Muscle of back (tissue), 11 donors: Measurements from ENCODE around the gene MEIKIN. TPM values are rescaled to one million over a fixed set of nuclear protein-coding genes. Genes with fewer than 3 reads are reported as not detected.

Experiments used
- DNase-seq, 3 donors: peaks; one replicate each; pipeline versions ENCODE4 v3.0.0 to v3.0.0-alpha.2; 2013
- polyA plus RNA-seq, 10 donors: library from polyadenylated mRNA; unstranded; fragments of 120-200 nt; gene quantifications; one replicate each; pipeline ENCODE4 v1.2.1, GENCODE V29; 2013; ENCODE audit not compliant: insufficient read length in 10 of 10

Gene MEIKIN
- polyA plus RNA-seq, 10 donors, result 0.23 TPM; not detected in 9

DNA sequence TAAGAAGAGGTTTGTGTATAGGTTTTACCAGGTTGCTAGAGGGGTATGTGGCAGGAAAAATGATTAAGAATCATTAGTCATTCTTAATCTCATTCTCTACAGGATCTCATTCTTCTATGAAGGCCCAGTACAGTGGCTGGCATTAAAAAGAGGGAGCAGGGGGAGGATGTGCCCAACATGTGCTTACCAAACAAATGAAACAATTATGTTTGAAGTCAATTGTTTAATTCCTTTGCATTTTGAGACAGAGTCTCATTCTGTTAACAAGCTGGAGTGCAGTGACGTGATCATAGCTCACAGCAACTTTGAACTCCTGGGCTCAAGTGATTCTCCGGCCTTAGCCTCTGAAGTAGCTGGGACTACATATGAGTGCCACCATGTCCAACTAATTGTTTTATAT lies 171.7 kb downstream of the MEIKIN start:
- no peak for DNase-seq

- DNase-seq, result no peak
Observed at GRCh38 chr5:131771692-131772091, 173.8 kb downstream of the MEIKIN start.

GRCh38 chr5:131769961-131770360 lies 175.5 kb downstream of the MEIKIN start:
- no peak for DNase-seq

DNA sequence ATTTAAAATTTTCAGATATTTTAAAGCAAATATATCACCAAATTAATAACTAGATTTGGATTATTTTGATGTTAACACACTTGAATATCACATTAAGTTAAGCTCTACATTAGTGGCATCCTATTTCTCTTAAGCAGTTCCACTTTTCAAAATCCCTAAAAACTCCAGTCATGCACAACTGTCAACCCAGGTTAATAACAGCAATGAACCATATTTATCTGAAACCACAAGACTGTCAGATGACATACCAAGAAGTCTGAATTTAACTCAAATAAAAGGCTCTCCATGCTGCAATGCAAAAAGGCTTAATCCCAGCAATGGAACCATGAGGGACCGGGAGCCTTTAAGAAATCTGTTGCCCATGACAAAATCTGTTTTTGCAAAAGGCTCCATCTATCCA lies 176.1 kb downstream of the MEIKIN start:
- DNase-seq, result no peak

- DNase-seq, result no peak
Observed at GRCh38 chr5:131767891-131768290, 177.6 kb downstream of the MEIKIN start.

DNA sequence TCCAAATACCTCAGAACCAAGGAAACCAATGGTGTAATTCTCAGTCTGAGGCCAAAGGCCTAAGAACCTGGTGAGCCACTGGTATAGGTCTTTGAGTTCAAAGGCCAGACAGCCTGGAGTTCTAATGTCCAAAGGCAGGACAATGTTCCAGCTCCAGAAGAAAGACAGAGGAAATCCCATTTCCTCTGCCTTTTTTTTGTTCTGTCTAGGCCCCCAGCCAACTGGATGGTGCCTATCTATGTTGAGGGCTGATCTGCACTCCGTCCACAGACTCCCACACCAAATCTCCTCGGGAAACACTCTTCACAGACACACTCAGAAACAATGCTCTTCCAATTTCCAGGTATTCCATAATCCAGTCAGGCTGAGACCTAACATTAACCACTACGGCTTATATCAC lies 178.8 kb downstream of the MEIKIN start:
- DNase-seq, result no peak

GRCh38 chr5:131765261-131765660 lies 180.2 kb downstream of the MEIKIN start:
- no peak for DNase-seq

DNA sequence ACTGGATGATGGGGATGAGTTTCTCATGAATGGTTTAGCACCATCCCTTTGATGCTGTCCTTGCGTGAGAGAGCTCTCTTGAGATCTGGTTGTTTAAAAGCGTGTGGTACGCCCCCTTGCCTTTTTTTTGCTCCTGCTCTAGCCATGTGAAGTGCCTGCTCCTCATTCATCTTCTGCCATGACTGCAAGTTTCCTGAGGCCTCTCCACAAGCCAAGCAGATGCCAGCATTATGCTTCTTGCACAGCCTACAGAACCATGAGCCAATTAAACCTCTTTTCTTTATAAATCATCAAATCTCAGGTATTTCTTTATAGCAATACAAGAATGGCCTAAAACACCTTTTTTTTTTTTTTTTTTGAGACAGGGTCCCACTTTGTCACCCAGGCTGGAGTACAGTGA lies 181.5 kb downstream of the MEIKIN start:
- DNase-seq, result no peak

GRCh38 chr5:131760793-131761192 lies 184.7 kb downstream of the MEIKIN start:
- DNase-seq, result no peak

- DNase-seq, result no peak
Observed at GRCh38 chr5:131759704-131760103, 185.8 kb downstream of the MEIKIN start.

DNA sequence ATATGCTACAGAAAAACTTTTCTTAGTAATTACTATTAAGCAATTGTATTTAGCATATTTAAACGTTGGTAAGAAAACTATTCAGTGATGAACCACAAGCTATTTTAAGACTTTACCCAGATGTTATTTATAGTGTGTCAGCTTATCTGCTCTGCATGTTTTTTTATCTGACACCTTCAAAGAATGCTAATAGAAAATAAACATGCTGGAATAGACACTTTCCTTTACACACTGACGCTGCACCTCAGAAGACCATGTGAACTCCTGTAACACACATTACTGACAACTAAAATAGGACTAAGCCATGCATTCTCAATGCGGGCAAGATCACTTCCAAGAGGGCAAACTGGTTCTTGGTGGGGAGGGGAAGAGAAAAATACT lies 187.0 kb downstream of the MEIKIN start:
- no peak for DNase-seq

DNA sequence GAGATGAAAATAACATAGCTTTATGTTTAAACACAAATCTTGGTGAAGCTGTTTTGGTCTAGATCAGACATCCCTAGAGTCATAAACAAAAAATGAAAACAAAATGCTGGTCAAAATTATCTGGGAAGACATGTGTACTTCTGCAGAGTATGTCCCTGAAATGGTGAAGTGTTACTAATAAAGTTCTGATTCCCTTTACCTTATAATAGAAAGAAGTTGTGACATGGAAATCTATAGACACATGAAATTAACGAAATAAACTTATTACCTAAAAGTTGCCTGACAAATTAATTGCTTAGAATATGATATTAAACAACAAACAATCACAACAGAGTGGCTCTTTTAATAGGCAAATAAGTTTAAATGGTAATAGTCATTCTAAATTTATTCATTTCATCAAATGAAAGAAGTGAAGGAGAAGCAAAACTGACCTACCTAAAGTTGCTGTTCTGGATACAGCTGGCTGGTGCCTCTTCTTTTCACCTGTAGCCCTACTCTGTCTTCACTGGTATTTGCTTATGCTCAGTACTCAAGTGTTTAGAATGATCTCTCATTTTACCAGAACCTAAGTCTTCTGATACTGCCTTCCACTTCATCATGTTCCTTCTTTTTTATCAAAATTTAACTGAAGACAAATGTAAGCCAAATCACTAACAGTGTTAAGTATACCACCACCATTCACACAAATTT lies 187.5 kb downstream of the MEIKIN start:
- DNase-seq, result no peak

Other genes with a start within 250 kb of the MEIKIN start
- 10 to 100 TPM; 10.6 to 18.5 (median 13.1) TPM for gene FNIP1, start 148.6 kb downstream of the MEIKIN start, polyA plus RNA-seq
- gene ACSL6, start 66.0 kb upstream of the MEIKIN start, polyA plus RNA-seq, result 1 to 10 TPM in 2 of 10 donors, under 1 TPM in 8; 0.31 to 1.5 (median 0.72) TPM
- not detected for gene IL3, start 115.0 kb upstream of the MEIKIN start, polyA plus RNA-seq
- gene CSF2, start 128.1 kb upstream of the MEIKIN start, polyA plus RNA-seq, result not detected